ENCODE measurements around the gene TIMELESS. TPM values are rescaled to one million over a fixed set of nuclear protein-coding genes. Genes with fewer than 3 reads are reported as not detected.

TIMELESS gene
- total RNA-seq, 2 donors from 2014 or later: 44.1 to 61.6 TPM

DNA sequence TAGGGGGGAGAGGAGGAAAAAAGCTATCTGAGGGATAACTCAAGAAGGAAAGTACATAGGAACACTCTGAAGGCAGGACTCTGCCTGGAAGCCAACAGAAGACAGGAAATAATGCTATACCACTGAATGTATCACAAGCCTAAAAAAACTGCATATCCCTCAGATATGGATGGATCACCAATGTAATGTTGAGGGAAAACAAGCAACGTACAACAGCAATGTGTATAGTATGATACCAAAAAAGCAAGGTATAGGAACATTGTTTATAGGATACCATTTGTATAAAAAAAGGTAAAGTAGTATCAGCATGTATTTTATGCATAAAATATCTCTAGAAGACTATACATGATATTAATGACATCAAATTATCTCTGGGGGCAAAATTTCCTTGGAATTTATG lies 35.3 kb upstream of the TIMELESS start:
- H3K27ac Mint-ChIP-seq: no peak overlapping the region

DNA sequence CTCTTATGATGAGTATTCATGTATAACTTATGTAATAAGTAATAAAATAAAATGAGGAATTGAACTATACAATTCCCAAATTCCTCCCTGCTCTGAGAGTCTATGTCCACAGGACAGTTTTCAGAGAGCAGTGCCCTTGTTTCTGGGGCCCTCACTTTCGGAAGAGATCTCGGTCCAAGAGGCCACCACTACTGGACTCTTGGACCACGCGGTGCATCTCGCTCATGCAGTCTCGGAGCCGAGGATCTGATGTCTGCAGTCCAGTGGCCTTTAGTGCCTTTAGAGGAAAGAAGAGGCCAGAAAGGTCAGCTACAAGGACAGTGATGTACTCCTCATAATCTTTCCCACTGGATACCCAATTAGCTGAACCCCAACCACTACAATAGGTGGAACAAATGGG lies 30.4 kb upstream of the TIMELESS start:
- Mint-ChIP-seq H3K4me1 (ENCODE audit: low read depth) (peaks cover 5% of the 10 kb centered on the region), H3K4me3 (no peak overlapping the region), H3K9me3 (no peaks in the 10 kb centered on the region), H3K27me3 (ENCODE audit: low read depth) (no peaks in the 10 kb centered on the region), H3K27ac (no peak overlapping the region), H3K36me3 (ENCODE audit: insufficient read depth in 2 of 2) (no peaks in the 10 kb centered on the region)
- no peak for ATAC-seq (replicated peaks in 1 of 2)
- no peak for DNase-seq

More for the DNA sequence above, 35.3 kb upstream of the TIMELESS start:
- ATAC-seq (replicated peaks in 1 of 2) (no peak), DNase-seq (no peak)
- Mint-ChIP-seq H3K4me3 (no peak overlapping the region), H3K4me1 (ENCODE audit: low read depth) (peaks cover 20% of the 10 kb centered on the region), H3K27me3 (ENCODE audit: low read depth) (peaks cover 23% of the 10 kb centered on the region), H3K36me3 (ENCODE audit: insufficient read depth in 2 of 2) (peaks cover 2 to 3% of the 10 kb centered on the region in 2 donors), H3K9me3 (peaks cover 0 to 3% of the 10 kb centered on the region in 2 donors)

DNA sequence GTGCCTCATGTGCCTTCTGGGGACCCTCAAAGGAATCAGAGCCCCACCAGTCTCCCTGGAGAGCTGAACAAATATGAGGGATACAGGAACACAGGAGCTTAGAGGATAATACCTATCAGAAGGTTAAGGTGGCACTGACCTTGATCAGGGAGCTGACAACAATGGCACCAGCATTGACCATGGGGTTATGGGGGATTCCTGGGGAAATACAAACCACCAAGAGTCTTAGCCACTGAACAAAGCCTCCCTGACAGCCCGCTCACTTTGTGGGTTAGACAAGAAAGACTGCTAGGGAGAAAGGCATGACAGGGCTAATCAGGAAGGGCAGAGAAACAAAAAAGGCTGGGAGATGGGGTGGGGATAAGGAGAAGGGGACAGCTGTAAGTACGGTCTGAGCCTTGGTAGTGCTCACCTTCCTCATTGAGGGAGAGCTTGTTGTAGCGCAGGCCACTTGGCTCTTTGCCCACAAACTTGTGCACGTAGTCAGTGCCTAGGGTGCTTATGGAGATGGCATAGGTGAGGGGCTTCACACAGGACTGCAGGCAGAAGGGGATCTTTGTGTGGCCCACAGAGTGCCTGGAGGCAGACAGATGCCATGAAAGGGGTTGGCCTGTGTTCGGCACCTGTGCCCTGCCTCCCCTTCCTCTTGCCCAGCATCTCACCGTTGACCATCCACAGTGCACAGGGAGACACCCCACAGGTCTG lies 28.4 kb upstream of the TIMELESS start:
- no peak overlapping the region for H3K4me3 Mint-ChIP-seq
- ATAC-seq (replicated peaks in 1 of 2) (no peak), DNase-seq (no peak)
- H3K27ac Mint-ChIP-seq: no peak overlapping the region
- H3K9me3 Mint-ChIP-seq: no peaks in the 10 kb centered on the region
- no peaks in the 10 kb centered on the region for H3K27me3 Mint-ChIP-seq (ENCODE audit: low read depth)
- H3K4me1 Mint-ChIP-seq (ENCODE audit: low read depth): peaks cover 10% of the 10 kb centered on the region
- H3K36me3 Mint-ChIP-seq (ENCODE audit: insufficient read depth in 2 of 2): peaks cover 0 to 2% of the 10 kb centered on the region in 2 donors

DNA sequence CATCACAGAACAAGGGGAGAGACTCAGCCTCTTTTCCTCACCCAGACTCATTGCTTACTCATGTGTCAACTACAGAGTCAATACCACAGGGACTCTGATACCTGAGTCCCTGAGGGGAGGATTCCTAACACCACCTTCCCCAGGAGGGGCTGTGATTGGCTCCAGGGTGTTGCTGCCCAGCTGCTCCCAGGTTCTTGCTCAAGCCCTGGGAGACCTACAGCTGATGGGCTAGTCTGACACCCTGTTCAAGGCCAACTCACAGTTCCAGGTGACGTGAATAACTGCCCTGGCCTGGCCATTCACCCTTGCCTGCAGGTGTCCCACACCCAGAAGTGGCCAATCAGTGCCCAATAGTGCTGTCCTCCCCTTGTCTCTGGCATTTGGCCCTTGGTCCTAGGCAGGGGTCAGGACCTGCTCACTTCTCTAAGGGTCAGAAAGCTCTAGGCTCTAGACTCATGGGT lies 27.8 kb upstream of the TIMELESS start:
- Mint-ChIP-seq H3K36me3 (ENCODE audit: insufficient read depth in 2 of 2) (peaks cover 0 to 2% of the 10 kb centered on the region in 2 donors), H3K27me3 (ENCODE audit: low read depth) (no peaks in the 10 kb centered on the region), H3K4me3 (no peak overlapping the region), H3K4me1 (ENCODE audit: low read depth) (peaks cover 11% of the 10 kb centered on the region), H3K9me3 (no peaks in the 10 kb centered on the region), H3K27ac (no peak overlapping the region)
- ATAC-seq (replicated peaks in 1 of 2) (no peak), DNase-seq (no peak)

DNA sequence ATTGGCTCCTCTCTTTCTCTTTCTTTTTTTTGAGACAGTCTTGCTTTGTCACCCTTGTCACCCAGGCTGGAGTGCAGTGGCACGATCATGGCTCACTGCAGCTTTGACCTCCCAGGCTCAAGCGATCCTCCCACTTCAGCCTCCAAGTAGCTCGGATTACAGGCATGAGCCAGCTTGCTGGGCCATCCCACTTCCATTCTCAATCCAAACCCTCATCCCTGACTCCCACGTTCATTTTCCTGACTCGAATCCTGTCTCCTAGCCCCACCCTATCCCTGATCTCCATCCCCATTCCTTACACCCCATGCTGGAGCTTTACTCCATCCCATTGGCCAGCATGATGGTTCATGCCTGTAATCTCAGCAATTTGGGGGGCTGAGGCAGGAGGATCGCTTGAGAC lies 26.9 kb upstream of the TIMELESS start:
- H3K27ac Mint-ChIP-seq: no peak overlapping the region
- peaks cover 0 to 2% of the 10 kb centered on the region in 2 donors for H3K36me3 Mint-ChIP-seq (ENCODE audit: insufficient read depth in 2 of 2)
- DNase-seq (no peak), ATAC-seq (replicated peaks in 1 of 2) (no peak)
- H3K4me1 Mint-ChIP-seq (ENCODE audit: low read depth): peaks cover 20% of the 10 kb centered on the region
- no peak overlapping the region for H3K4me3 Mint-ChIP-seq
- no peaks in the 10 kb centered on the region for H3K9me3 Mint-ChIP-seq
- H3K27me3 Mint-ChIP-seq (ENCODE audit: low read depth): no peaks in the 10 kb centered on the region

DNA sequence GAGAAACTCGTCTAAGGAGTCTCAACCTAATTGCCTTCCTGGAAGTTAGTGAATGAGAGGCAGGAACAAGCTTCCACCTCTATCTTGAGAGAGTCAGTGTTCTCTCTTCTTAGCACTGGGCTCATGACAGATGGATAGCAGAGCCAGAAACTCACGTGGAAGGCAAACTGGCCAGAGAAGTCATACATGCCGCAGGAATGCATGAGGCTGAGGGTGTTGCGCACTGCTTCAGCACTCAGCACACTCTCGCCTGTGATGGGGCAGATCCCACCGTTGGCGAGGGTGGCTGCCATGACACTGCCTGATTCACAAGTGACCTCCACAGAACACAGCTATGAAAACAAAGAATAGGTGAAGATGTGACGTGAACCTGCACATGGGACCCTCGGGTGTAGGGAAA lies 25.2 kb upstream of the TIMELESS start:
- H3K4me3 Mint-ChIP-seq: no peak overlapping the region
- H3K4me1 Mint-ChIP-seq (ENCODE audit: low read depth): peaks cover 29% of the 10 kb centered on the region
- H3K9me3 Mint-ChIP-seq: no peaks in the 10 kb centered on the region
- peaks cover 0 to 7% of the 10 kb centered on the region in 2 donors for H3K36me3 Mint-ChIP-seq (ENCODE audit: insufficient read depth in 2 of 2)
- DNase-seq (no peak), ATAC-seq (replicated peaks in 1 of 2) (no peak)
- no peak overlapping the region for H3K27ac Mint-ChIP-seq
- H3K27me3 Mint-ChIP-seq (ENCODE audit: low read depth): no peaks in the 10 kb centered on the region

DNA sequence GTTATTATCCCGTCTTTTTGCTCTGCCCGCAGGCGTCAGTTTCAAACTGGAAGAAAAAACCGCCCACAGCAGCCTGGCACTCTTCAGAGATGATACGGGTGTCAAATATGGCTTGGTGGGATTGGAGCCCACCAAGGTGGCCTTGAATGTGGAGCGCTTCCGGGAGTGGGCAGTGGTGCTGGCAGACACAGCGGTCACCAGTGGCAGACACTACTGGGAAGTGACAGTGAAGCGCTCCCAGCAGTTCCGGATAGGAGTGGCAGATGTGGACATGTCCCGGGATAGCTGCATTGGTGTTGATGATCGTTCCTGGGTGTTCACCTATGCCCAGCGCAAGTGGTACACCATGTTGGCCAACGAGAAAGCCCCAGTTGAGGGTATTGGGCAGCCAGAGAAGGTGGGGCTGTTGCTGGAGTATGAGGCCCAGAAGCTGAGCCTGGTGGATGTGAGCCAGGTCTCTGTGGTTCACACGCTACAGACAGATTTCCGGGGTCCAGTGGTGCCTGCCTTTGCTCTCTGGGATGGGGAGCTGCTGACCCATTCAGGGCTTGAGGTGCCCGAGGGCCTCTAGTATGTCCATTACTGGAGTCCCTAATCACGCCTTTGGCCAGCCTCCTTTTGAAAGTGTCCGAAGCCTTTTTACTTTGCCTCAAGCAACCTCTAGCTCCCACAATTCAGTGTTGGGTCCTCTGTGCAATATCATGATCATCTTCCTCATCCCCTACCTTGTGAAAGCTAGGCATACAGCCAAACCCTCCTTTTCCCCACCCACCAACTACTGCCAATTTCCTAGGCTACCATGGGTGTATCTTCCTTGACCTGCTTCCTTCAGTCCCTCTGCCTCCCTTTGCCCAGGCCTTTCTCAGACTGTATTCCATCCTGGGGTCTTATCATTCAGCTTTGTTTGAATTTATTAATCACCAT lies 20.0 kb upstream of the TIMELESS start:
- Mint-ChIP-seq H3K4me1 (ENCODE audit: low read depth) (peaks cover 36% of the 10 kb centered on the region), H3K27ac (peak overlapping the region; percentile 97), H3K27me3 (ENCODE audit: low read depth) (no peaks in the 10 kb centered on the region), H3K4me3 (peak overlapping the region; percentile 92 to 96), H3K9me3 (no peaks in the 10 kb centered on the region), H3K36me3 (ENCODE audit: insufficient read depth in 2 of 2) (peaks cover 0 to 7% of the 10 kb centered on the region in 2 donors)
- DNase-seq (peak in 1 of 2 donors; percentile 20), ATAC-seq (replicated peaks in 1 of 2) (no peak)

DNA sequence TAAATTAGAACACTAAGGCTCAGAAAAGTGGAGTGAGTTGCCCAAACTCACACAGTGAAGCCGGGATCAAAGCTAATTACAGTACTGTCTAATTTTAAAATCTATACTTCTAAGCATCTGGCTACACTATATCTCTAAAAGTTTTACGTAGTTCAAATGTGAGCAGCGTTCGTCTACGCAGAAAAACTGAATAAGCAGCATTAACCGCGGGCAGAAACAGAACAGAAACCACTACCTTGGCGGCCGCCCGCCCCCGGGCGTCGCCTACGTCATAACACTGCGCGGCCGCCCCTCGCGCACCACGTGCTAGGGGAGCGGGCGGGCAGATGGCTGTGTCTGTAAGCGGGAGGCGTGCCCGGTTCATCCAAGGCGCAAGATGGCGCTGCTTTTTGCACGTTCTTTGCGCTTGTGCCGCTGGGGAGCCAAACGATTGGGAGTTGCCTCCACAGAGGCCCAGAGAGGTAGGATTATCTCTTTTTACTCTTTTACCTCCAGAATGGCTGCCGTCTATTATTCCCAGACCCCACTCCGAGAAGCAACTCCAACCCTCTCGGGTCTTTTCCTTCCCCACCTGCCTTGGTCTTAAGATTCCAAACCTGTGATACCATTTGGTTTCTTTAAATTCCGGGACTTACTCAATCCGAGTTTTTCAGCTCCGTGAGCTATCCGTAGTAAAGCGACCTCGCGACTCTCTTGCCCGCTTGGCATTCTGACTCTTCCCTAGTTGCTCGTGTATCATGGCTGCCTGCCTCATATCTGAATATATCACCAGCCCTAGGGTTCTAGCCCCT lies 19.2 kb upstream of the TIMELESS start, which contains the start of gene SPRYD4:
Gene SPRYD4, plus strand, starts transcription at position 363 of the 791 bp plus-strand sequence. Its CDS starts 14 bp downstream, at position 377.
- Mint-ChIP-seq H3K4me3 (peak within 1 kb of the TSS; percentile 92 to 96), H3K36me3 (ENCODE audit: insufficient read depth in 2 of 2) (peaks cover 0 to 5% of the 10 kb centered on the region in 2 donors), H3K4me1 (ENCODE audit: low read depth) (peaks cover 37% of the 10 kb centered on the region), H3K27ac (peak within 1 kb of the TSS; percentile 97), H3K27me3 (ENCODE audit: low read depth) (no peaks in the 10 kb centered on the region), H3K9me3 (no peaks in the 10 kb centered on the region)
- peak; percentile 95 to 97 for DNase-seq
- ATAC-seq (replicated peaks in 1 of 2): peak; percentile 98 to 99

DNA sequence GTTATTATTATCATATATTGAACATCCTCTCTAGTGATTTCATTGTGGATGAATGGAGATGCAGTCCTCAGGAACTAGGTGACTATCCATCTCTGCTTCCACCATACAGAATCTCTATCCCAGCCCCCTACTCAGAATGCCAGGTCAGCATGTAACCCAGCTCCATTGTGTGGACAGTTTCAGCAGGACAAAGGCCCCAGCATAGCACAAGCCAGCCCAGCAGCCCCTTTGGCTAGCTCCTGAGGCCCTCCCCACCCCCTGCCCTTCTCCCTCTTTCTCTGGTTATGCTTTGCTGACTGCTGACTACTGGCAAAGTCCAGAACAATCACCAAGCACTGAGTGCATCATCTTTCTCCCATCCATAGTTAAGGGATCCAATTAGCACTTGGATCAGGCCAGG lies 13.3 kb upstream of the TIMELESS start:
- DNase-seq (no peak), ATAC-seq (replicated peaks in 1 of 2) (no peak)
- Mint-ChIP-seq H3K4me3 (no peak overlapping the region), H3K27ac (no peak overlapping the region), H3K4me1 (ENCODE audit: low read depth) (peaks cover 6% of the 10 kb centered on the region), H3K36me3 (ENCODE audit: insufficient read depth in 2 of 2) (no peaks in the 10 kb centered on the region), H3K27me3 (ENCODE audit: low read depth) (no peaks in the 10 kb centered on the region), H3K9me3 (no peaks in the 10 kb centered on the region)

DNA sequence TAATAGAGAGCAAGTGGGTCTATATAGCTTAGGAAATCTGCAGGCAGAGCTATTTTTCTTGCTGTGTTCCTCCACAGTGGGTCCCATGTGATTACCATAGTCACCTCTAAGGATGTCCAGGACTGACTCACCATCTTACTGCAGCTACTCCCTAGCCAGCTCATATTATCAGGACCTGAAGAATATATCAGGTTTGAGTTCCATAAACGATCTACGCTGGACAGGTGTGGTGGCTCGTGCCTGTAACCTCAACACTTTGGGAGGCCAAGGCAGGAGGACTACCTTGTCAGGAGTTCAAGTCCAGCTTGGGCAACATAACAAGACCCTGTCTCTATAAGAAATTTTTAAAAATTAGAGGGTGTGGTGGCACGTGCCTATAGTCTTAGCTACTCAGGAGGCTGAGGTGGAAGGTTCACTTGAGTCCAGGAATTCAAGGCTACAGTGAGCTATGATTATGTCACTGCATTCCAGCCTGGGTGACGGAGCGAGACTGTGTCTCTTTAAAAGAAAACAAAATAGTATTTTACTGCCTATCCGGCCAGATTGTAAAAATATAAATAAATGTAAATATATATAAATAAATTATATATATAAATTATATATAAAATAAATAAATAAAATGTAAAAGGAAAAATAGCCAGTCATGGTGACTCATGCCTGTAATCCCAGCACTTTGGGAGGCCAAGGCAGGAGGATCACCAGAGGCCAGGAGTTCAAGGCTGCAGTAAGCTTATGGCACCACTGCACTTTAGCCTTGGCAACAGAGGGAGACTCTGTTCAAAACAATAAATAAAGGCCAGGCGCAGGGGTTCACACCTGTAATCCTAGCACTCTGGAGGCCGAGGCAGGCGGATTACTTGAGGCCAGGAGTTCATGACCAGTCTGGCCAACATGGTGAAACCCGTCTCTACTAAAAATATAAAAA lies 12.3 kb upstream of the TIMELESS start:
- Mint-ChIP-seq H3K27ac (no peak overlapping the region), H3K9me3 (no peaks in the 10 kb centered on the region), H3K4me3 (no peak overlapping the region), H3K36me3 (ENCODE audit: insufficient read depth in 2 of 2) (no peaks in the 10 kb centered on the region), H3K4me1 (ENCODE audit: low read depth) (peaks cover 6% of the 10 kb centered on the region), H3K27me3 (ENCODE audit: low read depth) (no peaks in the 10 kb centered on the region)
- no peak for ATAC-seq (replicated peaks in 1 of 2)
- DNase-seq: no peak

DNA sequence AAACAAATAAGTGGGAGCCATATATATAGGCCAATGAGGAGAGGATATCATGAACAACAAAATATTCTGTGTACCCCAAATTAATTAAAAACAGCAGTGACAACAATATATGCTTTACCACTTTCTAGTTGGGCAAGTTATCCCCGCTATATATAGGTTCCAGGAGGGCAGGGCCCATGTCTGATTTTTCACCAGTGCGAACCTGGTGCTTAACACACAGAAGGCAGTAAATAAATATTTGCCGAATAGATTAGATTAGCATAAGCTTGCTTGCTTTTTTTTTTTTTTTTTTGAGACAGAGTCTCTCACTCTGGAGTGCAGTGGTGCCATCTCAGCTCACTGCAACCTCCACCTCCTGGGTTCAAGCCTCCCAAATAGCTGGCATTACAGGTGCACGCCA lies 8.6 kb upstream of the TIMELESS start:
- Mint-ChIP-seq H3K36me3 (ENCODE audit: insufficient read depth in 2 of 2) (no peaks in the 10 kb centered on the region), H3K4me1 (ENCODE audit: low read depth) (no peaks in the 10 kb centered on the region), H3K27ac (no peak overlapping the region), H3K9me3 (no peaks in the 10 kb centered on the region), H3K27me3 (ENCODE audit: low read depth) (no peaks in the 10 kb centered on the region), H3K4me3 (no peak overlapping the region)
- no peak for DNase-seq
- ATAC-seq (replicated peaks in 1 of 2): no peak

DNA sequence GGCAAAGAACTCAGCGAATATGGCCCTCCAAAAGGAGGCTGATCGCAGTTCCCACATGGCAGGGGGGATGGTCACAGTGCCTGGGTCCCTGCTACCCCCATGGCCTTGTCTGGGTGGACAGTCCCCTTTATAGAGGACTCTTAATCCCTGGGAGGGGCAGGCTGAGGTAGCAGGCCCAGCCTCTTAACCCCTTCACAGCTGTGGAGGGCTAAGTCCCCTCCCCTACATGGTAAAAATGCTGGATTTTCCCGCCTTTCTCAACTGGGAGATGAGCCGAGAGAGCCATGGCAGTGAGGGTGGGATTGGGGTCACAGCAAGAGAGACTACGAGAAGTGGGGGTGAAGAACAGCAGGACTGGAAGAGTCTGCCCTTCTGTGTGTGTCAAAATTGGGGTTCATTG lies 5.3 kb upstream of the TIMELESS start, which contains the start of gene MIP:
Gene MIP, minus strand, starts transcription at position 101 of the 400 bp plus-strand sequence. Its CDS starts 44 bp downstream, at position 57.
- no peaks in the 10 kb centered on the region for H3K9me3 Mint-ChIP-seq
- H3K36me3 Mint-ChIP-seq (ENCODE audit: insufficient read depth in 2 of 2): no peaks in the 10 kb centered on the region
- ATAC-seq (replicated peaks in 1 of 2) (no peak), DNase-seq (no peak)
- H3K27ac Mint-ChIP-seq: no peak within 1 kb of the TSS
- H3K4me3 Mint-ChIP-seq: no peak within 1 kb of the TSS
- no peaks in the 10 kb centered on the region for H3K27me3 Mint-ChIP-seq (ENCODE audit: low read depth)
- H3K4me1 Mint-ChIP-seq (ENCODE audit: low read depth): peaks cover 10% of the 10 kb centered on the region
